GM18520 (cell line): ENCODE results near the gene CACNA2D1.
A peak's percentile ranks its signal among the peaks of the same experiment; 100 is the strongest.

Experiments
- ATAC-seq: cut with Tn5 transposase; IDR thresholded peaks from one replicate; pipeline ENCODE4 v1.9.1; 2021; ENCODE audit not compliant: unreplicated experiment

Gene CACNA2D1

GRCh38 chr7:82443547-82444219 is at the start of gene CACNA2D1:
TSS of gene CACNA2D1 (minus strand) at chr7:82443777.
- ATAC-seq: no peak

GRCh38 chr7:82481499-82482097 is 38.0 kb upstream of the CACNA2D1 start:
- peak; percentile 60 for ATAC-seq

GRCh38 chr7:82477733-82478515 is 34.3 kb upstream of the CACNA2D1 start:
- no peak for ATAC-seq

GRCh38 chr7:82472966-82473365 is 29.4 kb upstream of the CACNA2D1 start:
- no peak for ATAC-seq

GRCh38 chr7:82471351-82472020 is 27.9 kb upstream of the CACNA2D1 start:
- no peak for ATAC-seq

GRCh38 chr7:82469207-82469606 is 25.6 kb upstream of the CACNA2D1 start:
- no peak for ATAC-seq

GRCh38 chr7:82468435-82468834 is 24.9 kb upstream of the CACNA2D1 start:
- no peak for ATAC-seq

- ATAC-seq: no peak
Observed at GRCh38 chr7:82467020-82467419, 23.4 kb upstream of the CACNA2D1 start.

GRCh38 chr7:82464372-82464771 is 20.8 kb upstream of the CACNA2D1 start:
- no peak for ATAC-seq

- no peak for ATAC-seq
Observed at GRCh38 chr7:82455295-82455694, 11.7 kb upstream of the CACNA2D1 start.

GRCh38 chr7:82450759-82451158 is 7.2 kb upstream of the CACNA2D1 start:
- no peak for ATAC-seq

- no peak for ATAC-seq
Observed at GRCh38 chr7:82449910-82450309, 6.3 kb upstream of the CACNA2D1 start.

- ATAC-seq: no peak
Observed at GRCh38 chr7:82446897-82447296, 3.3 kb upstream of the CACNA2D1 start.

GRCh38 chr7:82445271-82445670 is 1.7 kb upstream of the CACNA2D1 start:
- no peak for ATAC-seq

GRCh38 chr7:82444220-82444909 is 788 bp upstream of the CACNA2D1 start:
- ATAC-seq: no peak

- ATAC-seq: no peak
Observed at GRCh38 chr7:82443036-82443546, 486 bp downstream of the CACNA2D1 start.

GRCh38 chr7:82442492-82443035 is 1.0 kb downstream of the CACNA2D1 start:
- no peak for ATAC-seq

- no peak for ATAC-seq
Observed at GRCh38 chr7:82441669-82442478, 1.7 kb downstream of the CACNA2D1 start.

GRCh38 chr7:82438521-82438920 is 5.1 kb downstream of the CACNA2D1 start:
- ATAC-seq: no peak

GRCh38 chr7:82435769-82436168 is 7.8 kb downstream of the CACNA2D1 start:
- ATAC-seq: no peak
